ENCODE data around the gene PADI3. TPM values are rescaled to one million over a fixed set of nuclear protein-coding genes. Genes with fewer than 3 reads are reported as not detected.

The PADI3 gene
- total RNA-seq, 2 donors from 2014 or later = not detected

GRCh38 chr1:17330856-17331255 is 82.0 kb downstream of the PADI3 start:
- WGBS, 2 donors = 80% methylated on average over 7 of the region's 7 CpGs; no CpG with 5 or more reads in 1 of the 2 donors

GRCh38 chr1:17333081-17333480 is 84.2 kb downstream of the PADI3 start:
- no peak overlapping the region for H3K4me3 ChIP-seq
- intact Hi-C loops (cut with DNase I) = loop anchor here (10.0 kb wide), 2 partner anchors 208 to 268 kb away; no protein-coding TSS in a partner anchor

More at GRCh38 chr1:17330856-17331255, 82.0 kb downstream of the PADI3 start:
- H3K36me3 ChIP-seq (replicated peaks in 1 of 2; ENCODE audit: insufficient read depth in 1 of 2, low read depth in 2 of 2) = no peaks in the 10 kb centered on the region
- intact Hi-C loops (cut with DNase I) = loop anchor here (10.0 kb wide), 2 partner anchors 206 to 266 kb away; no protein-coding TSS in a partner anchor
- no peaks in the 10 kb centered on the region for H3K4me1 ChIP-seq
- no peak overlapping the region for H3K27ac ChIP-seq
- no peak for ATAC-seq
- H3K27me3 ChIP-seq = no peaks in the 10 kb centered on the region
- no peak for DNase-seq
- no peaks in the 10 kb centered on the region for H3K9me3 ChIP-seq
- H3K4me3 ChIP-seq = no peak overlapping the region
- TF ChIP-seq POLR2A (IDR thresholded peaks at IDR 0.05) = no peak
- no peak for TF ChIP-seq CTCF (IDR thresholded peaks at IDR 0.05)

More at GRCh38 chr1:17333081-17333480, 84.2 kb downstream of the PADI3 start:
- Histone ChIP-seq H3K27me3 (no peaks in the 10 kb centered on the region), H3K27ac (no peak overlapping the region), H3K36me3 (replicated peaks in 1 of 2; ENCODE audit: insufficient read depth in 1 of 2, low read depth in 2 of 2) (no peaks in the 10 kb centered on the region), H3K9me3 (no peaks in the 10 kb centered on the region), H3K4me1 (no peaks in the 10 kb centered on the region)
- no peak for DNase-seq
- TF ChIP-seq POLR2A (IDR thresholded peaks at IDR 0.05) (no peak), CTCF (IDR thresholded peaks at IDR 0.05) (no peak)
- no peak for ATAC-seq
- WGBS, 2 donors = 81 to 85% methylated on average over 5 to 8 of the region's 8 CpGs

Small RNA genes within 50 kb of the gene (microRNA-seq; reads per million reads assigned to microRNA genes)
- gene MIR3972 (ENCODE audit: borderline number of aligned reads in 2 of 2, borderline replicate concordance in 2 of 2) = 0 reads per million in 2 donors

Small RNA genes within 50 kb of the gene (small RNA-seq; reads per million reads assigned to genes)
- gene MIR3972 = not detected

Other genes with a start within 250 kb of the PADI3 start
- gene ATP13A2, start 237.2 kb upstream of the PADI3 start, total RNA-seq = 10 to 100 TPM; 56.8 to 61.0 TPM
- gene SDHB, start 195.1 kb upstream of the PADI3 start, total RNA-seq = 10 to 100 TPM; 38.9 to 59.4 TPM
- gene PADI2, start 129.6 kb upstream of the PADI3 start, total RNA-seq = 1 to 10 TPM; 2.3 to 3.0 TPM
- not detected for gene PADI1, start 44.0 kb upstream of the PADI3 start, total RNA-seq
- not detected for gene PADI4, start 59.1 kb downstream of the PADI3 start, total RNA-seq
- not detected for gene PADI6, start 123.1 kb downstream of the PADI3 start, total RNA-seq
- gene RCC2, start 190.6 kb downstream of the PADI3 start, total RNA-seq = 10 to 100 TPM; 19.2 to 34.3 TPM

Data from body of pancreas (tissue), 4 donors.